ENCODE measurements around the gene TTLL7. TPM values are rescaled to one million over a fixed set of nuclear protein-coding genes. Genes with fewer than 3 reads are reported as not detected.

The TTLL7 gene
- total and polyA plus RNA-seq, 9 of the 15 experiments (the other 6 are each of a cell fraction or from before 2014, with no cell fraction given): 0.63 to 2.6 (median 1.7) TPM

- TF ChIP-seq USF2 (CRISPR knock-in tag; IDR thresholded peaks at IDR 0.05): no peak
- peak; percentile 97 for TF ChIP-seq MTA2 (IDR thresholded peaks at IDR 0.05; ENCODE audit: low read depth)
- TF ChIP-seq ZBED1 (IDR thresholded peaks at IDR 0.05): peak; percentile 71; the same call in 1 of the 2 replicates
- TF ChIP-seq DPF2 (IDR thresholded peaks at IDR 0.05): peak; percentile 99
- 0 out of 2 replicates have a peak, but pooled peaks have one; percentile 36 for TF ChIP-seq ADNP (tag; IDR thresholded peaks at IDR 0.05)
- no peak for TF ChIP-seq MCM5 (IDR thresholded peaks at IDR 0.05; ENCODE audit: low read depth)
- TF ChIP-seq SMAD1 (IDR thresholded peaks at IDR 0.05; ENCODE audit: low read depth, low read length, partially characterized antibody): peak; percentile 56
- peak; percentile 39 for TF ChIP-seq E2F8 (IDR thresholded peaks at IDR 0.05; ENCODE audit: low read depth, partially characterized antibody)
- peak; percentile 68 for TF ChIP-seq ZKSCAN1 (IDR thresholded peaks at IDR 0.05; ENCODE audit: low read depth, low read length)
- TF ChIP-seq RBM17 (IDR thresholded peaks at IDR 0.05; ENCODE audit: borderline replicate concordance, low read depth, low read length): no peak
- peak; percentile 98 to 99 for TF ChIP-seq TRIM24 (IDR thresholded peaks at IDR 0.05)
- no peak for TF ChIP-seq NCOA6 (IDR thresholded peaks at IDR 0.05)
- no peak for TF ChIP-seq ZKSCAN3 (CRISPR knock-in tag; IDR thresholded peaks at IDR 0.05)
- peak; percentile 96 for TF ChIP-seq EP300 (IDR thresholded peaks at IDR 0.05; ENCODE audit: low read length)
- TF ChIP-seq HLTF (IDR thresholded peaks at IDR 0.05): 0 out of 2 replicates have a peak, but pooled peaks have one; percentile 17
- TF ChIP-seq PHF21A (IDR thresholded peaks at IDR 0.05; ENCODE audit: borderline replicate concordance, low read depth): 0 out of 2 replicates have a peak, but pooled peaks have one; percentile 79
- TF ChIP-seq MAFG (tag; conservative IDR thresholded peaks at IDR 0.05): peak; percentile 14; the same call in 1 of the 2 replicates
- TF ChIP-seq MECOM (CRISPR knock-in tag; IDR thresholded peaks at IDR 0.05): peak; percentile 91
- TF ChIP-seq NFXL1 (CRISPR knock-in tag; IDR thresholded peaks at IDR 0.05): no peak
- TF ChIP-seq RERE (CRISPR knock-in tag; IDR thresholded peaks at IDR 0.05; ENCODE audit: borderline replicate concordance): no peak
- TF ChIP-seq ZBTB2 (IDR thresholded peaks at IDR 0.05): peak; percentile 66; the same call in 1 of the 2 replicates
Measured at GRCh38 chr1:83918688-83919285, 80.1 kb downstream of the TTLL7 start (continued).
